SK-N-SH (cell line): Measurements from ENCODE around the gene KDM4C. TPM values are rescaled to one million over a fixed set of nuclear protein-coding genes. Genes with fewer than 3 reads are reported as not detected.
"Not testable (repeated sequence)": the region's sequence is repeated elsewhere in the genome, so short reads cannot be mapped to it uniquely, and the experiment has no call there.

Experiments
- CTCF ChIA-PET: fragments of 300-600, 350-600 bp; formaldehyde crosslinking; extraction: SDS; loops from one replicate; lab custom pipeline; 2021; lab: Yijun Ruan, JAX
- POLR2A ChIA-PET: fragments of 350-600 bp; sonication (Branson Sonifier 250); formaldehyde crosslinking; extraction: SDS; loops from one replicate; lab custom pipeline; 2020; ENCODE audit warnings: antibody characterized with exemption, inconsistent platforms; lab: Yijun Ruan, JAX
- DNase-seq: peaks from one replicate; pipeline ENCODE4 v3.0.0; 2012
- H2AFZ ChIP-seq: fragments of 200-600 bp; sonication (generic); 2 replicates; pipeline ENCODE4 v1.8.1; 2016; ENCODE audit warnings: antibody characterized with exemption, mild to moderate bottlenecking, low read depth
- H3F3A ChIP-seq: fragments of 200-600 bp; sonication (generic); replicated peaks from 2 replicates; pipeline ENCODE3; 2016; ENCODE audit warnings: antibody characterized with exemption, mild to moderate bottlenecking; ENCODE audit not compliant: insufficient read depth
- H3K27ac ChIP-seq, 2 experiments: fragments of 200-500 bp in 1 of 2; fragments of 200-600 bp in 1 of 2; sonication (Bioruptor generic) in 1 of 2; sonication (generic), shearing (Covaris generic) in 1 of 2; 2 replicates each; pipeline versions ENCODE4 v1.5.1 to v1.6.1; 2014 to 2016; ENCODE audit warnings: low read depth in 2 of 2, inconsistent platforms in 1 of 2, low read length in 1 of 2, mild to moderate bottlenecking in 1 of 2, mixed read lengths in 1 of 2
- H3K27me3 ChIP-seq: fragments of 200-600 bp; sonication (generic), shearing (Covaris generic); 2 replicates; pipeline ENCODE4 v1.6.1; 2016; ENCODE audit warnings: mixed run types; ENCODE audit not compliant: insufficient read depth
- H3K36me3 ChIP-seq, 2 experiments: fragments of 200-500 bp in 1 of 2; fragments of 200-600 bp in 1 of 2; sonication (Bioruptor generic) in 1 of 2; sonication (generic) in 1 of 2; replicated peaks in 1 of 2; 2 replicates each; pipeline versions ENCODE3 to v1.5.1; 2014 to 2016; ENCODE audit warnings: low read length in 1 of 2, mild to moderate bottlenecking in 1 of 2; ENCODE audit not compliant: insufficient read depth in 2 of 2, control insufficient read depth in 1 of 2
- H3K4me1 ChIP-seq, 2 experiments: fragments of 200-500 bp in 1 of 2; fragments of 200-600 bp in 1 of 2; sonication (Bioruptor generic) in 1 of 2; sonication (generic), shearing (Covaris generic) in 1 of 2; 2 replicates each; pipeline versions ENCODE4 v1.5.1 to v1.6.1; 2014 to 2016; ENCODE audit warnings: low read depth in 1 of 2, low read length in 1 of 2, mixed run types in 1 of 2; ENCODE audit not compliant: insufficient read depth in 2 of 2, control insufficient read depth in 1 of 2
- H3K4me2 ChIP-seq: fragments of 200-600 bp; sonication (generic), shearing (Covaris generic); 2 replicates; pipeline ENCODE4 v1.6.1; 2017; ENCODE audit warnings: mixed run types
- H3K4me3 ChIP-seq, 2 experiments: fragments of 200-500 bp in 1 of 2; fragments of 200-600 bp in 1 of 2; sonication (Bioruptor generic) in 1 of 2; sonication (generic), shearing (Covaris generic) in 1 of 2; 2 replicates each; pipeline versions ENCODE4 v1.5.1 to v1.8.1; 2014 to 2016; ENCODE audit warnings: low read depth in 2 of 2, inconsistent platforms in 1 of 2, low read length in 1 of 2, mild to moderate bottlenecking in 1 of 2, mixed read lengths in 1 of 2, moderate library complexity in 1 of 2
- H3K79me2 ChIP-seq: fragments of 200-600 bp; sonication (generic); 2 replicates; pipeline ENCODE4 v1.8.1; 2017; ENCODE audit warnings: mild to moderate bottlenecking; ENCODE audit not compliant: insufficient read depth
- H3K9ac ChIP-seq: fragments of 200-600 bp; sonication (generic); 2 replicates; pipeline ENCODE4 v1.6.1; 2017; ENCODE audit warnings: mixed run types
- H3K9me2 ChIP-seq: fragments of 200-600 bp; sonication (generic); 2 replicates; pipeline ENCODE4 v1.6.1; 2017; ENCODE audit warnings: mixed run types
- H3K9me3 ChIP-seq: fragments of 200-600 bp; sonication (generic); 2 replicates; pipeline ENCODE4 v1.6.1; 2017; ENCODE audit warnings: mixed run types, mild to moderate bottlenecking, moderate library complexity
- H4K20me1 ChIP-seq: fragments of 200-600 bp; sonication (generic); 2 replicates; pipeline ENCODE4 v1.6.1; 2017; ENCODE audit warnings: mild to moderate bottlenecking, mixed run types; ENCODE audit not compliant: insufficient read depth
- FOXJ3 ChIP-seq: sonication (generic); formaldehyde crosslinking; IDR thresholded peaks from 2 replicates; pipeline ENCODE4 v1.5.1; 2020; ENCODE audit warnings: mild to moderate bottlenecking, missing genetic modification reagents
- GATA2 ChIP-seq: sonication (generic); formaldehyde crosslinking; IDR thresholded peaks from 2 replicates; pipeline ENCODE4 v1.5.0; 2020; ENCODE audit warnings: mild to moderate bottlenecking, missing genetic modification reagents
- NFIC ChIP-seq: IDR thresholded peaks from 2 replicates; pipeline ENCODE4 v1.4.0; 2012; ENCODE audit warnings: borderline replicate concordance
- RCOR1 ChIP-seq: fragments of 150-350 bp; IDR thresholded peaks from 2 replicates; pipeline ENCODE4 v1.6.1; 2017; ENCODE audit warnings: antibody characterized with exemption, low read length
- TEAD4 ChIP-seq: IDR thresholded peaks from 2 replicates; pipeline ENCODE4 v1.4.0; 2012; ENCODE audit warnings: mild to moderate bottlenecking, borderline replicate concordance; ENCODE audit not compliant: insufficient read depth
- WGBS: methylation state at CpG from one replicate; pipeline ENCODE4 v1.1.6; 2017; ENCODE audit warnings: low lambda C conversion rate; 5-methylcytosine and 5-hydroxymethylcytosine counted together
- polyA plus RNA-seq, 3 experiments: library from polyadenylated mRNA; depleted of rRNA; stranded (reverse); fragments of >200 nt; gene quantifications; 2 replicates each; pipeline ENCODE4 v1.2.3, GENCODE V29; 2012

The KDM4C gene
- polyA plus RNA-seq, 1 of the 3 experiments (the other 2 are of a cell fraction) = 9.4 TPM

- DNase-seq = no peak
- no peak overlapping the region for H3K27ac ChIP-seq
- H3K4me1 ChIP-seq = peaks cover 0 to 5% of the 10 kb centered on the region in 2 experiments; a peak in 1 of 4 replicates
- no peak for TF ChIP-seq FOXJ3 (CRISPR knock-in tag)
- TF ChIP-seq, all 33 proteins: peak for 0
- Histone ChIP-seq H3K27me3 (no peaks in the 10 kb centered on the region), H3K4me2 (no peak overlapping the region), H3K9ac (no peak overlapping the region), H3K36me3 (no peaks in the 10 kb centered on the region), H2AFZ (no peak overlapping the region; the same call in 1 of the 2 replicates), H3K79me2 (no peaks in the 10 kb centered on the region), H3F3A (no peaks in the 10 kb centered on the region), H3K9me3 (no peaks in the 10 kb centered on the region), H3K4me3 (no peak overlapping the region), H3K9me2 (no peaks in the 10 kb centered on the region), H4K20me1 (no peaks in the 10 kb centered on the region)
- WGBS = 93% methylated on average over 3 of the region's 3 CpGs
- CTCF ChIA-PET = no interaction called here
- POLR2A ChIA-PET = no interaction called here
These were observed 45.7 kb upstream of the KDM4C start for GRCh38 chr9:6712041-6712440.

GRCh38 chr9:6714176-6714575, 43.6 kb upstream of the KDM4C start:
- Histone ChIP-seq H3K27ac (no peak overlapping the region), H3K36me3 (no peaks in the 10 kb centered on the region)
- TF ChIP-seq TEAD4 (no peak), RCOR1 (no peak), GATA2 (CRISPR knock-in tag) (no peak), NFIC (no peak)
- TF ChIP-seq, all 33 proteins: peak for 0
- DNase-seq = no peak
- 82% methylated on average over 2 of the region's 2 CpGs for WGBS
- Histone ChIP-seq H3K27me3 (no peaks in the 10 kb centered on the region), H3F3A (no peaks in the 10 kb centered on the region), H3K9me2 (no peaks in the 10 kb centered on the region), H4K20me1 (no peaks in the 10 kb centered on the region), H2AFZ (no peak overlapping the region), H3K9ac (no peak overlapping the region), H3K4me1 (peaks cover 0 to 5% of the 10 kb centered on the region in 2 experiments; a peak in 1 of 4 replicates), H3K79me2 (no peaks in the 10 kb centered on the region), H3K9me3 (no peaks in the 10 kb centered on the region), H3K4me2 (no peak overlapping the region), H3K4me3 (no peak overlapping the region)
- POLR2A ChIA-PET = no interaction called here
- CTCF ChIA-PET = interaction anchor here (1.3 kb wide), 1 partner anchor 12 kb away, joined by 3 read pairs; no protein-coding TSS in a partner anchor

GRCh38 chr9:6715153-6715754, 42.5 kb upstream of the KDM4C start:
- H4K20me1 ChIP-seq, H3K27ac ChIP-seq, H3K27me3 ChIP-seq, H3K36me3 ChIP-seq, H3K9ac ChIP-seq, H3K4me3 ChIP-seq, H3F3A ChIP-seq, H3K4me2 ChIP-seq, H3K9me2 ChIP-seq, H2AFZ ChIP-seq, H3K9me3 ChIP-seq, DNase-seq, H3K4me1 ChIP-seq, H3K79me2 ChIP-seq: not testable (repeated sequence)
- POLR2A ChIA-PET = interaction anchor here (0.6 to 1.3 kb wide), 3 partner anchors 43 to 435 kb away, joined by 3 to 9 read pairs (median 3); partner anchors contain the start of gene KDM4C
- CTCF ChIA-PET = interaction anchor here (0.8 to 1.0 kb wide), 2 partner anchors 15 to 48 kb away, joined by 3 read pairs; no protein-coding TSS in a partner anchor
- WGBS = 91% methylated on average over 28 of the region's 28 CpGs
